K562 (cell line): Measurements from ENCODE around the gene F13A1. TPM values are rescaled to one million over a fixed set of nuclear protein-coding genes. Genes with fewer than 3 reads are reported as not detected.

Experiments used
- ATAC-seq: fragments of 200-7000 bp; cut with Tn5 transposase; 3 replicates; pipeline ENCODE4 v1.9.1; 2020; ENCODE audit warnings: moderate library complexity
- BruUV-seq: library from RNA; stranded (reverse); fragments of 400-500 nt; replicated peaks from 2 replicates; lab custom pipeline; 2021; lab: Mats Ljungman, UMichigan
- CTCF ChIA-PET: fragments of 300-600 bp; formaldehyde crosslinking; extraction: SDS; loops from one replicate; lab custom pipeline; 2021; ENCODE audit warnings: low intra/inter-chr PET ratio; lab: Yijun Ruan, JAX
- POLR2A ChIA-PET: fragments of 300-600, 350-650 bp; sonication (Branson Sonifier 250); formaldehyde crosslinking; extraction: SDS; loops from one replicate; lab custom pipeline; 2021; ENCODE audit warnings: antibody characterized with exemption, inconsistent platforms; lab: Yijun Ruan, JAX
- DNase-seq, 4 experiments: peaks; one replicate each; pipeline versions ENCODE4 v3.0.0 to v3.0.0-alpha.2; 2011 to 2018; ENCODE audit warnings: low spot score in 3 of 4, mixed read lengths in 3 of 4; ENCODE audit errors: extremely low read depth in 1 of 4
- FAIRE-seq: peaks from 2 replicates; lab custom pipeline; 2011; peaks lifted over from hg19 to GRCh38; lab: Jason Lieb, UNC
- H2AFZ ChIP-seq: 2 replicates; pipeline ENCODE4 v1.6.0; 2011; ENCODE audit warnings: low read depth, low read length, control low read depth, inconsistent platforms
- H3K27ac ChIP-seq: fragments of 200-600 bp; 3 replicates; pipeline ENCODE4 v1.8.0; 2011; ENCODE audit warnings: low read depth, mild to moderate bottlenecking, control low read depth, inconsistent platforms, low read length, moderate library complexity, mixed read lengths; ENCODE audit errors: extremely low read depth
- H3K27me3 ChIP-seq, 2 experiments: fragments of 300-600 bp in 1 of 2; 2 replicates in 1 of 2; 3 replicates in 1 of 2; pipeline versions ENCODE4 v1.6.0 to v1.8.0; 2011; ENCODE audit warnings: inconsistent platforms in 2 of 2, low read length in 2 of 2, mild to moderate bottlenecking in 1 of 2, mixed read lengths in 1 of 2, moderate library complexity in 1 of 2; ENCODE audit not compliant: control insufficient read depth in 2 of 2, insufficient read depth in 2 of 2
- H3K36me3 ChIP-seq: fragments of 300-600 bp; 3 replicates; pipeline ENCODE4 v1.8.0; 2011; ENCODE audit warnings: mild to moderate bottlenecking, low read length, inconsistent platforms; ENCODE audit not compliant: control insufficient read depth, insufficient read depth
- H3K4me1 ChIP-seq, 2 experiments: fragments of 200-600 bp in 1 of 2; replicated peaks in 1 of 2; 2 replicates in 1 of 2; 3 replicates in 1 of 2; pipeline versions ENCODE4 v1.5.1 to v1.8.0; 2011; ENCODE audit warnings: inconsistent platforms in 2 of 2, low read length in 2 of 2, mild to moderate bottlenecking in 1 of 2, mixed read lengths in 1 of 2, moderate library complexity in 1 of 2; ENCODE audit not compliant: control insufficient read depth in 2 of 2, insufficient read depth in 2 of 2
- H3K4me2 ChIP-seq: 2 replicates; pipeline ENCODE4 v1.6.1; 2011; ENCODE audit warnings: low read length, control low read depth, inconsistent platforms, mixed read lengths; ENCODE audit not compliant: insufficient read depth
- H3K4me3 ChIP-seq: fragments of 200-600 bp; sonication (generic), shearing (Covaris generic); 2 replicates; pipeline ENCODE4 v1.5.1; 2016; ENCODE audit warnings: control low read depth, inconsistent platforms
- H3K79me2 ChIP-seq: fragments of 200-600 bp; 3 replicates; pipeline ENCODE4 v1.8.0; 2011; ENCODE audit warnings: low read length, inconsistent platforms; ENCODE audit not compliant: control insufficient read depth, insufficient read depth
- H3K9ac ChIP-seq, 2 experiments: 2 replicates each; pipeline versions ENCODE4 v1.6.0 to v1.6.1; 2011; ENCODE audit warnings: low read depth in 2 of 2, low read length in 2 of 2, control low read depth in 1 of 2, inconsistent platforms in 1 of 2, mild to moderate bottlenecking in 1 of 2, mixed read lengths in 1 of 2; ENCODE audit not compliant: insufficient read depth in 1 of 2
- H3K9me1 ChIP-seq: one replicate; pipeline ENCODE4 v1.6.0; 2011; ENCODE audit warnings: inconsistent platforms, mild to moderate bottlenecking, low read length, moderate library complexity; ENCODE audit not compliant: control insufficient read depth, insufficient read depth
- H3K9me3 ChIP-seq: replicated peaks from 2 replicates; pipeline ENCODE4 v1.5.1; 2011; ENCODE audit warnings: low read depth, low read length, inconsistent platforms; ENCODE audit not compliant: control insufficient read depth, insufficient read depth
- H4K20me1 ChIP-seq: replicated peaks from 2 replicates; pipeline ENCODE4 v1.6.1; 2011; ENCODE audit warnings: low read length, inconsistent platforms, mixed read lengths; ENCODE audit not compliant: control insufficient read depth, insufficient read depth
- ATF7 ChIP-seq: fragments of 450-650 bp; IDR thresholded peaks from 2 replicates; pipeline ENCODE4 v1.7.1; 2014; ENCODE audit warnings: mild to moderate bottlenecking, moderate library complexity
- CHD2 ChIP-seq: IDR thresholded peaks from 2 replicates; pipeline ENCODE4 v1.6.1; 2011; ENCODE audit warnings: low read depth, low read length
- CSDE1 ChIP-seq, 2 experiments: fragments of 450-650 bp; IDR thresholded peaks; 2 replicates each; pipeline ENCODE4 v1.6.1; 2016; ENCODE audit warnings: mild to moderate bottlenecking in 1 of 2
- ELF2 ChIP-seq: fragments of 250-450 bp; sonication (Bioruptor Pico); IDR thresholded peaks from 2 replicates; pipeline ENCODE4 v1.5.0; 2021; ENCODE audit warnings: mild to moderate bottlenecking
- GABPA ChIP-seq: fragments of 200-800 bp; sonication (Bioruptor generic); conservative IDR thresholded peaks from 2 replicates; pipeline ENCODE4 v1.6.1; 2016; ENCODE audit warnings: low read depth, missing genetic modification characterization, missing compliant biosample characterization
- ID3 ChIP-seq, 2 experiments: fragments of 250-450 bp in 1 of 2; fragments of 450-650 bp in 1 of 2; sonication (Bioruptor Pico) in 1 of 2; IDR thresholded peaks; 2 replicates each; pipeline versions ENCODE4 v1.6.1 to v1.8.0; 2016 to 2021; ENCODE audit warnings: mild to moderate bottlenecking in 2 of 2, moderate library complexity in 2 of 2, missing compliant biosample characterization in 1 of 2, missing genetic modification characterization in 1 of 2
- KDM1A ChIP-seq, 2 experiments: fragments of 450-650 bp; IDR thresholded peaks; 2 replicates each; pipeline ENCODE4 v1.6.1; 2016; ENCODE audit warnings: mild to moderate bottlenecking in 2 of 2
- LARP7 ChIP-seq: fragments of 450-650 bp; IDR thresholded peaks from 2 replicates; pipeline ENCODE4 v1.6.1; 2016
- PPARD ChIP-seq: fragments of 250-450 bp; sonication (Bioruptor Pico); IDR thresholded peaks from 2 replicates; pipeline ENCODE4 v1.8.0; 2022; ENCODE audit warnings: inconsistent platforms, mild to moderate bottlenecking, moderate library complexity
- SLC30A9 ChIP-seq: fragments of 250-450 bp; sonication (Bioruptor Pico); IDR thresholded peaks from 2 replicates; pipeline ENCODE4 v1.8.0; 2022; ENCODE audit warnings: mild to moderate bottlenecking, moderate library complexity
- ZKSCAN8 ChIP-seq: fragments of 200-800 bp; sonication (Bioruptor generic); IDR thresholded peaks from 2 replicates; pipeline ENCODE4 v1.6.1; 2016; ENCODE audit warnings: missing genetic modification characterization, missing compliant biosample characterization
- ZNF696 ChIP-seq: fragments of 250-450 bp; sonication (Bioruptor Pico); conservative IDR thresholded peaks from 2 replicates; pipeline ENCODE4 v1.4.0; 2020; ENCODE audit warnings: mild to moderate bottlenecking, moderate library complexity
- WGBS: fragments of 100-300 bp; shearing (Covaris generic); methylation state at CpG from one replicate; pipeline ENCODE4 v1.1.6; 2016; ENCODE audit warnings: low coverage, mixed read lengths; ENCODE audit not compliant: insufficient coverage; ENCODE audit errors: missing lambda C conversion rate; 5-methylcytosine and 5-hydroxymethylcytosine counted together
- in situ Hi-C: fragments of 300-500 bp; cut with MboI; formaldehyde crosslinking; loops from 4 replicates; pipeline ENCODE4 v1.15.0; 2018; ENCODE audit warnings: inconsistent platforms, mixed read lengths
- intact Hi-C: fragments of 100-400 bp; cut with micrococcal nuclease; formaldehyde crosslinking; loops from 2 replicates; pipeline ENCODE4 v1.14.2; 2022
- polyA plus RNA-seq, 8 experiments: library from polyadenylated mRNA; depleted of rRNA in 4 of 8; stranded (reverse) in 5 of 8; unstranded in 3 of 8; fragments of >200 nt; fragmentation: Nextera tagmentation in 2 of 8; fragmentation: Illumina TruSeq in 1 of 8; extraction: Ambion mirVana in 2 of 8; extraction: Trizol in 1 of 8; gene quantifications; 2 replicates each; pipeline versions ENCODE4 v1.2.1 to v1.2.3, GENCODE V29; 2011 to 2014; ENCODE audit warnings: inconsistent platforms in 1 of 8, missing spikeins in 1 of 8
- total RNA-seq, 7 experiments: library from RNA; depleted of rRNA in 6 of 7; stranded (reverse); fragments of >200 nt in 6 of 7; fragmentation: Illumina TruSeq in 2 of 7; extraction: Trizol in 2 of 7; gene quantifications; 2 replicates each; pipeline versions ENCODE4 v1.2.1 to v1.2.3, GENCODE V29; 2011 to 2021; ENCODE audit warnings: low replicate concordance in 1 of 7
- TF ChIP-seq, protein P1 (sequence below): IDR thresholded peaks from 2 replicates; pipeline ENCODE4 v1.6.1; 2011; ENCODE audit not compliant: insufficient read length; ENCODE audit errors: extremely low read depth
- TF ChIP-seq, protein P2 (sequence below): fragments of 450-650 bp; IDR thresholded peaks from 2 replicates; pipeline ENCODE4 v1.6.1; 2017; ENCODE audit warnings: antibody characterized with exemption

Gene F13A1
- total and polyA plus RNA-seq, 9 of the 15 experiments (the other 6 are each of a cell fraction or from before 2014, with no cell fraction given): 0.33 TPM; not detected in 8

DNA sequence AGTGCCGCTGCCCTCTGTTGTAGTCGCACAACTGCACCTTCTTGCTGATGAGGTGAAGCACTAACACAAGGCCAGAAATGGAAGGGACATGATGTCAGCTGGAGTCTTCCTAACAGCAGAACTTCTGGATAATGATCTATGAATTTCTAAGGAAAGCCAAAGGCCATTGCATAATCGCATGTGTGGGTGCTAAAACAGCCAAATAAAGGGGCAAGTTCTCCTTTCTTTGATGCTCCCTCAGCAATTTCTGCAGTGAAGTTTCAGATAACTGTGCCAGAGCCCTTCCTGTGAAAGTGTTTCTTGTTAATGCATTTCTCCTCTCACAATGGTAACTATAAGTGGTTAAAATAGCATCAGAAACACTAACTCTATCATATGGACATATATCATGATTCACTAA, 8.0 kb upstream of the F13A1 start:
- no peaks in the 10 kb centered on the region for H3K4me1 ChIP-seq
- DNase-seq: no peak
- no peak overlapping the region for H3K9ac ChIP-seq
- BruUV-seq: no TSS peak
- no peaks in the 10 kb centered on the region for H3K36me3 ChIP-seq
- H4K20me1 ChIP-seq: no peaks in the 10 kb centered on the region
- intact Hi-C loops (no loop called here), in situ Hi-C loops (no loop called here)
- H3K27ac ChIP-seq: no peak overlapping the region
- H3K9me3 ChIP-seq: no peaks in the 10 kb centered on the region
- FAIRE-seq: no peak
- peaks cover 0 to 2% of the 10 kb centered on the region in 2 experiments; a peak in 2 of 5 replicates for H3K27me3 ChIP-seq
- TF ChIP-seq ELF2 (CRISPR knock-in tag): no peak
- TF ChIP-seq ZNF696: no peak
- TF ChIP-seq, protein P1, sequence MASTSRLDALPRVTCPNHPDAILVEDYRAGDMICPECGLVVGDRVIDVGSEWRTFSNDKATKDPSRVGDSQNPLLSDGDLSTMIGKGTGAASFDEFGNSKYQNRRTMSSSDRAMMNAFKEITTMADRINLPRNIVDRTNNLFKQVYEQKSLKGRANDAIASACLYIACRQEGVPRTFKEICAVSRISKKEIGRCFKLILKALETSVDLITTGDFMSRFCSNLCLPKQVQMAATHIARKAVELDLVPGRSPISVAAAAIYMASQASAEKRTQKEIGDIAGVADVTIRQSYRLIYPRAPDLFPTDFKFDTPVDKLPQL: no peak
- no peak for TF ChIP-seq KDM1A (IDR thresholded peaks at IDR 0.05)
- TF ChIP-seq PPARD (CRISPR knock-in tag): no peak
- no peak for TF ChIP-seq ATF7
- TF ChIP-seq ZKSCAN8 (CRISPR knock-in tag): no peak
- no peak for TF ChIP-seq LARP7
- TF ChIP-seq GABPA (tag): no peak
- TF ChIP-seq ID3 (CRISPR knock-in tag; IDR thresholded peaks at IDR 0.05): no peak
- no peak for TF ChIP-seq ID3 (tag; IDR thresholded peaks at IDR 0.05)
- TF ChIP-seq SLC30A9: no peak
- no peak for TF ChIP-seq CSDE1 (IDR thresholded peaks at IDR 0.05)
- TF ChIP-seq, protein P2, sequence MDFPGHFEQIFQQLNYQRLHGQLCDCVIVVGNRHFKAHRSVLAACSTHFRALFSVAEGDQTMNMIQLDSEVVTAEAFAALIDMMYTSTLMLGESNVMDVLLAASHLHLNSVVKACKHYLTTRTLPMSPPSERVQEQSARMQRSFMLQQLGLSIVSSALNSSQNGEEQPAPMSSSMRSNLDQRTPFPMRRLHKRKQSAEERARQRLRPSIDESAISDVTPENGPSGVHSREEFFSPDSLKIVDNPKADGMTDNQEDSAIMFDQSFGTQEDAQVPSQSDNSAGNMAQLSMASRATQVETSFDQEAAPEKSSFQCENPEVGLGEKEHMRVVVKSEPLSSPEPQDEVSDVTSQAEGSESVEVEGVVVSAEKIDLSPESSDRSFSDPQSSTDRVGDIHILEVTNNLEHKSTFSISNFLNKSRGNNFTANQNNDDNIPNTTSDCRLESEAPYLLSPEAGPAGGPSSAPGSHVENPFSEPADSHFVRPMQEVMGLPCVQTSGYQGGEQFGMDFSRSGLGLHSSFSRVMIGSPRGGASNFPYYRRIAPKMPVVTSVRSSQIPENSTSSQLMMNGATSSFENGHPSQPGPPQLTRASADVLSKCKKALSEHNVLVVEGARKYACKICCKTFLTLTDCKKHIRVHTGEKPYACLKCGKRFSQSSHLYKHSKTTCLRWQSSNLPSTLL: no peak
- no peak for TF ChIP-seq CHD2
- H3K4me2 ChIP-seq: no peak overlapping the region
- POLR2A ChIA-PET: no interaction called here
- no peaks in the 10 kb centered on the region for H3K79me2 ChIP-seq
- WGBS: 1% methylated on average over 3 of the region's 3 CpGs
- H2AFZ ChIP-seq: no peak overlapping the region
- no peaks in the 10 kb centered on the region for H3K9me1 ChIP-seq
- H3K4me3 ChIP-seq: no peak overlapping the region
- CTCF ChIA-PET: no interaction called here
- ATAC-seq: no peak
